Uterus (tissue), 2 donors: ENCODE measurements around the gene CCDC9.

ENCODE experiments used
- POLR2A ChIP-seq, 2 donors: fragments of 450-650 bp; IDR thresholded peaks; one replicate each; pipeline ENCODE4 v1.6.1; 2016; ENCODE audit warnings: antibody characterized with exemption in 2 of 2, mild to moderate bottlenecking in 1 of 2, moderate library complexity in 1 of 2
- TF ChIP-seq, protein P1 (sequence below), 4 experiments: fragments of 200-600 bp in 2 of 4; fragments of 450-650 bp in 2 of 4; sonication (generic) in 2 of 4; IDR thresholded peaks; one replicate each; pipeline ENCODE4 v1.5.1; 2016 to 2019; ENCODE audit warnings: antibody characterized with exemption in 4 of 4, mild to moderate bottlenecking in 2 of 4, moderate library complexity in 1 of 4

DNA sequence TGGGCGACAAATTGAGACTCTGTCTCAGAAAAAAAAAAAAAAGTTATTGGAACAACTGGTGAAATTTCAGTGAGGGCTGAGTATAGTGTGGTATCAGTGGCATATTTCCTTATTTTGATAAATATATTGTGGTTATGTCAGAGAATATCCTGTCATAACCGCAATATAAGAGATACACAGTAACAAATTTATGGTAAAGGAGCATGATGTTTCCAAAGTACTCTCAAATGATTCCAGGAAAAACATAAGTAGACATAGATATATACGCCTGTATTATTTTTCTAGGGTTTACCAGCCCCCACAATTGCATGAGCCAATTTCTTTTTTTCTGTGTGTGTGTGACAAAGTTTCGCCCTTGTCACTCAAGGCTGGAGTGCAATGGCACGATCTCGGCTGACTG is 47.6 kb downstream of the CCDC9 start:
- TF ChIP-seq, protein P1, sequence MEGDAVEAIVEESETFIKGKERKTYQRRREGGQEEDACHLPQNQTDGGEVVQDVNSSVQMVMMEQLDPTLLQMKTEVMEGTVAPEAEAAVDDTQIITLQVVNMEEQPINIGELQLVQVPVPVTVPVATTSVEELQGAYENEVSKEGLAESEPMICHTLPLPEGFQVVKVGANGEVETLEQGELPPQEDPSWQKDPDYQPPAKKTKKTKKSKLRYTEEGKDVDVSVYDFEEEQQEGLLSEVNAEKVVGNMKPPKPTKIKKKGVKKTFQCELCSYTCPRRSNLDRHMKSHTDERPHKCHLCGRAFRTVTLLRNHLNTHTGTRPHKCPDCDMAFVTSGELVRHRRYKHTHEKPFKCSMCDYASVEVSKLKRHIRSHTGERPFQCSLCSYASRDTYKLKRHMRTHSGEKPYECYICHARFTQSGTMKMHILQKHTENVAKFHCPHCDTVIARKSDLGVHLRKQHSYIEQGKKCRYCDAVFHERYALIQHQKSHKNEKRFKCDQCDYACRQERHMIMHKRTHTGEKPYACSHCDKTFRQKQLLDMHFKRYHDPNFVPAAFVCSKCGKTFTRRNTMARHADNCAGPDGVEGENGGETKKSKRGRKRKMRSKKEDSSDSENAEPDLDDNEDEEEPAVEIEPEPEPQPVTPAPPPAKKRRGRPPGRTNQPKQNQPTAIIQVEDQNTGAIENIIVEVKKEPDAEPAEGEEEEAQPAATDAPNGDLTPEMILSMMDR (IDR thresholded peaks at IDR 0.05) = no peak
- no peak for TF ChIP-seq POLR2A (IDR thresholded peaks at IDR 0.05)
